Gastrocnemius medialis (tissue), 4 donors: ENCODE results near the gene SLC7A6OS.

Source experiments
- POLR2A ChIP-seq, 2 donors: fragments of 450-650 bp; IDR thresholded peaks; one replicate each; pipeline ENCODE4 v1.6.1; 2017; ENCODE audit warnings: antibody characterized with exemption in 2 of 2, mild to moderate bottlenecking in 2 of 2, moderate library complexity in 2 of 2
- TF ChIP-seq, protein P1 (sequence below), 5 experiments: fragments of 450-650 bp in 3 of 5; fragments of 200-600 bp in 2 of 5; sonication (generic) in 2 of 5; IDR thresholded peaks in 4 of 5; conservative IDR thresholded peaks in 1 of 5; 1 replicate in 4 of 5; 2 replicates in 1 of 5; pipeline ENCODE4 v1.5.1; 2016 to 2019; ENCODE audit warnings: antibody characterized with exemption in 5 of 5, mild to moderate bottlenecking in 3 of 5, moderate library complexity in 3 of 5

- TF ChIP-seq, protein P1, sequence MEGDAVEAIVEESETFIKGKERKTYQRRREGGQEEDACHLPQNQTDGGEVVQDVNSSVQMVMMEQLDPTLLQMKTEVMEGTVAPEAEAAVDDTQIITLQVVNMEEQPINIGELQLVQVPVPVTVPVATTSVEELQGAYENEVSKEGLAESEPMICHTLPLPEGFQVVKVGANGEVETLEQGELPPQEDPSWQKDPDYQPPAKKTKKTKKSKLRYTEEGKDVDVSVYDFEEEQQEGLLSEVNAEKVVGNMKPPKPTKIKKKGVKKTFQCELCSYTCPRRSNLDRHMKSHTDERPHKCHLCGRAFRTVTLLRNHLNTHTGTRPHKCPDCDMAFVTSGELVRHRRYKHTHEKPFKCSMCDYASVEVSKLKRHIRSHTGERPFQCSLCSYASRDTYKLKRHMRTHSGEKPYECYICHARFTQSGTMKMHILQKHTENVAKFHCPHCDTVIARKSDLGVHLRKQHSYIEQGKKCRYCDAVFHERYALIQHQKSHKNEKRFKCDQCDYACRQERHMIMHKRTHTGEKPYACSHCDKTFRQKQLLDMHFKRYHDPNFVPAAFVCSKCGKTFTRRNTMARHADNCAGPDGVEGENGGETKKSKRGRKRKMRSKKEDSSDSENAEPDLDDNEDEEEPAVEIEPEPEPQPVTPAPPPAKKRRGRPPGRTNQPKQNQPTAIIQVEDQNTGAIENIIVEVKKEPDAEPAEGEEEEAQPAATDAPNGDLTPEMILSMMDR (IDR thresholded peaks at IDR 0.05 in 4 of 5, conservative IDR thresholded peaks at IDR 0.05 in 1 of 5), result no peak
- TF ChIP-seq POLR2A (IDR thresholded peaks at IDR 0.05), result no peak
Measured at GRCh38 chr16:68348639-68349445, 38.1 kb upstream of the SLC7A6OS start.
